LoVo (cell line): ENCODE measurements around the gene PRKN.

ENCODE experiments used
- DNase-seq: peaks from one replicate; pipeline ENCODE4 v3.0.0-alpha.2; 2016; ENCODE audit warnings: low spot score

PRKN gene

GRCh38 chr6:162373192-162373591 lies 354.4 kb downstream of the PRKN start:
- DNase-seq: no peak

- DNase-seq: no peak
Observed at GRCh38 chr6:162372106-162372505, 355.5 kb downstream of the PRKN start.

GRCh38 chr6:162371121-162371520 lies 356.4 kb downstream of the PRKN start:
- no peak for DNase-seq

- no peak for DNase-seq
Observed at GRCh38 chr6:162369091-162369490, 358.5 kb downstream of the PRKN start.

- DNase-seq: no peak
Observed at GRCh38 chr6:162364488-162364887, 363.1 kb downstream of the PRKN start.

- DNase-seq: no peak
Observed at GRCh38 chr6:162363757-162364156, 363.8 kb downstream of the PRKN start.

- DNase-seq: no peak
Observed at GRCh38 chr6:162360901-162361567, 366.5 kb downstream of the PRKN start.

- DNase-seq: no peak
Observed at GRCh38 chr6:162358625-162359024, 368.9 kb downstream of the PRKN start.

GRCh38 chr6:162345051-162345511 lies 382.5 kb downstream of the PRKN start:
- no peak for DNase-seq

- no peak for DNase-seq
Observed at GRCh38 chr6:162344646-162345010, 382.9 kb downstream of the PRKN start.

- no peak for DNase-seq
Observed at GRCh38 chr6:162343936-162344645, 383.5 kb downstream of the PRKN start.

- DNase-seq: no peak
Observed at GRCh38 chr6:162343198-162343935, 384.2 kb downstream of the PRKN start.

GRCh38 chr6:162337412-162337811 lies 390.2 kb downstream of the PRKN start:
- DNase-seq: no peak

GRCh38 chr6:162336359-162336758 lies 391.2 kb downstream of the PRKN start:
- DNase-seq: no peak

GRCh38 chr6:162332365-162332764 lies 395.2 kb downstream of the PRKN start:
- DNase-seq: no peak

GRCh38 chr6:162331911-162332310 lies 395.7 kb downstream of the PRKN start:
- no peak for DNase-seq

- DNase-seq: no peak
Observed at GRCh38 chr6:162325826-162326225, 401.7 kb downstream of the PRKN start.

- DNase-seq: no peak
Observed at GRCh38 chr6:162325051-162325450, 402.5 kb downstream of the PRKN start.

- DNase-seq: no peak
Observed at GRCh38 chr6:162315291-162315690, 412.3 kb downstream of the PRKN start.

- no peak for DNase-seq
Observed at GRCh38 chr6:162313922-162314660, 413.5 kb downstream of the PRKN start.

GRCh38 chr6:162307865-162308264 lies 419.7 kb downstream of the PRKN start:
- no peak for DNase-seq

GRCh38 chr6:162306616-162307015 lies 420.9 kb downstream of the PRKN start:
- DNase-seq: no peak
